ENCODE results near the gene NAALADL2. TPM values are rescaled to one million over a fixed set of nuclear protein-coding genes. Genes with fewer than 3 reads are reported as not detected.
A peak's percentile ranks its signal among the peaks of the same experiment; 100 is the strongest.

NAALADL2 gene
- total RNA-seq, 1 donor from 2014 or later: 11.5 TPM

DNA sequence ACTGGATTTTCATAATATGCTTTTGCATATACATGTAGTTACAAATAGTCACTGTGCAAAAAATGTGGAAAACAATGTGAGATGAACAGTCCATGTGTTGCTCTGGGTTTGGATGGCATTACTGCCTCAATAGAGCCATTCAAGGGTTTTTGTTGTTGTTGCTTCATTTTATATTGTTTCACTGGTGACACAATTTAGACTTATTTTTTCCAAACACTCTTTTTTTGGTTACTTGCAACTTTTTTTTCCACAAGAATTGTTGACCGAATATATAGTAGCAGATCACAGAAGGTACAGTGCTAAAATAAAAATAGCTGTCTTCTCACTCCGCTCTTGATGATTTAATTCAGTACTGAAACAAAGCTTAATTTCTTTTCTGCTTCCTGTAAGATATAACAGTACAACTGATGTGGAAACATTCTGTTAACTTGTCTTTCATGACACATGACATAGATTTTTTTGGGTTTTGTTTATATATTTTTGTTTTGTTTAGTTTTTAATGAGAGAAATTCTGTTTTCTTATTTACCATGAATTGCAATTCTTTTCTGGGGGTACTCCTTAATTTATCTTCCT, 618.6 kb downstream of the NAALADL2 start:
- H3K9me3 ChIP-seq (ENCODE audit: low read depth): no peaks in the 10 kb centered on the region
- no peaks in the 10 kb centered on the region for H3K36me3 Mint-ChIP-seq
- no peak overlapping the region for H3K9ac ChIP-seq
- H3K27me3 Mint-ChIP-seq (ENCODE audit: insufficient read depth, low read depth): no peaks in the 10 kb centered on the region
- no peak overlapping the region for H3K4me3 Mint-ChIP-seq
- DNase-seq (ENCODE audit: low spot score): no peak
- H3K79me2 ChIP-seq (ENCODE audit: low read depth): no peaks in the 10 kb centered on the region
- no peaks in the 10 kb centered on the region for H3K27me3 ChIP-seq
- no peak overlapping the region for H3K4me3 ChIP-seq
- H3F3A ChIP-seq (ENCODE audit: low read depth): no peaks in the 10 kb centered on the region
- no peaks in the 10 kb centered on the region for H3K9me3 Mint-ChIP-seq
- peaks cover 7% of the 10 kb centered on the region for H3K4me1 Mint-ChIP-seq
- peaks cover 6% of the 10 kb centered on the region for H3K4me1 ChIP-seq
- H3K4me2 ChIP-seq: no peak overlapping the region
- H3K36me3 ChIP-seq: no peaks in the 10 kb centered on the region
- TF ChIP-seq, protein P1, sequence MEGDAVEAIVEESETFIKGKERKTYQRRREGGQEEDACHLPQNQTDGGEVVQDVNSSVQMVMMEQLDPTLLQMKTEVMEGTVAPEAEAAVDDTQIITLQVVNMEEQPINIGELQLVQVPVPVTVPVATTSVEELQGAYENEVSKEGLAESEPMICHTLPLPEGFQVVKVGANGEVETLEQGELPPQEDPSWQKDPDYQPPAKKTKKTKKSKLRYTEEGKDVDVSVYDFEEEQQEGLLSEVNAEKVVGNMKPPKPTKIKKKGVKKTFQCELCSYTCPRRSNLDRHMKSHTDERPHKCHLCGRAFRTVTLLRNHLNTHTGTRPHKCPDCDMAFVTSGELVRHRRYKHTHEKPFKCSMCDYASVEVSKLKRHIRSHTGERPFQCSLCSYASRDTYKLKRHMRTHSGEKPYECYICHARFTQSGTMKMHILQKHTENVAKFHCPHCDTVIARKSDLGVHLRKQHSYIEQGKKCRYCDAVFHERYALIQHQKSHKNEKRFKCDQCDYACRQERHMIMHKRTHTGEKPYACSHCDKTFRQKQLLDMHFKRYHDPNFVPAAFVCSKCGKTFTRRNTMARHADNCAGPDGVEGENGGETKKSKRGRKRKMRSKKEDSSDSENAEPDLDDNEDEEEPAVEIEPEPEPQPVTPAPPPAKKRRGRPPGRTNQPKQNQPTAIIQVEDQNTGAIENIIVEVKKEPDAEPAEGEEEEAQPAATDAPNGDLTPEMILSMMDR (IDR thresholded peaks at IDR 0.05): no peak
- TF ChIP-seq EZH2 (IDR thresholded peaks at IDR 0.05) (no peak), EZH2phosphoT487 (IDR thresholded peaks at IDR 0.05) (no peak)
- no peak overlapping the region for H3K27ac Mint-ChIP-seq
- H2AFZ ChIP-seq (replicated peaks): peak overlapping the region; percentile 83
- H3K27ac ChIP-seq: no peak overlapping the region
- no peaks in the 10 kb centered on the region for H4K20me1 ChIP-seq (ENCODE audit: low read depth)

GRCh38 chr3:175478301-175478700, 619.2 kb downstream of the NAALADL2 start:
- H3K4me3 ChIP-seq: no peak overlapping the region
- H3F3A ChIP-seq (ENCODE audit: low read depth): no peaks in the 10 kb centered on the region
- H3K27ac ChIP-seq: no peak overlapping the region
- no peak overlapping the region for H3K4me2 ChIP-seq
- no peaks in the 10 kb centered on the region for H3K9me3 ChIP-seq (ENCODE audit: low read depth)
- Mint-ChIP-seq H3K4me3 (no peak overlapping the region), H3K36me3 (no peaks in the 10 kb centered on the region), H3K4me1 (peaks cover 7% of the 10 kb centered on the region), H3K27ac (no peak overlapping the region), H3K9me3 (no peaks in the 10 kb centered on the region), H3K27me3 (ENCODE audit: insufficient read depth, low read depth) (no peaks in the 10 kb centered on the region)
- no peak for DNase-seq (ENCODE audit: low spot score)
- H3K27me3 ChIP-seq: no peaks in the 10 kb centered on the region
- TF ChIP-seq, protein P1 (IDR thresholded peaks at IDR 0.05): no peak
- TF ChIP-seq EZH2 (IDR thresholded peaks at IDR 0.05): no peak
- TF ChIP-seq EZH2phosphoT487 (IDR thresholded peaks at IDR 0.05): no peak
- H2AFZ ChIP-seq (replicated peaks): peak overlapping the region; percentile 83
- no peaks in the 10 kb centered on the region for H4K20me1 ChIP-seq (ENCODE audit: low read depth)
- no peaks in the 10 kb centered on the region for H3K79me2 ChIP-seq (ENCODE audit: low read depth)
- no peaks in the 10 kb centered on the region for H3K36me3 ChIP-seq
- no peak overlapping the region for H3K9ac ChIP-seq
- H3K4me1 ChIP-seq: peaks cover 6% of the 10 kb centered on the region

DNA sequence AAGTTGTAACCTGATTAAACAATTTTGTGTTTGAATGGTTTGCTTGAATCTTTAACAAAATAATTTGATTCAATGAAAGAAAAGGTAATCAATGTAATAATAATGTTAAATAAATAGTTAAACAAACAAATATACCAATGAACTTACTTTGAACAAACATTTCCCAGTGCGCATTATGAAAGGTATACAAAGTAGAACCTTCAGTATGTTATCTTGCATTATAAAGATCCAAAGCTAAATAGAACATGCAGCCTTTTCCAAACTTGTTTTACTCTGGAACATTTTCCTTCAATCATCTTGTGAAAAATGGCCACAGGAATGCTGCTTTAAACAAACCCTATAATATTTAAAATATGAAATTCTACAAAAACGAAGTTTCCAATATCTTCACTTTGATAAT, 620.0 kb downstream of the NAALADL2 start:
- H3K9me3 Mint-ChIP-seq: no peaks in the 10 kb centered on the region
- Histone ChIP-seq H3K79me2 (ENCODE audit: low read depth) (no peaks in the 10 kb centered on the region), H2AFZ (replicated peaks) (no peak overlapping the region), H3K4me3 (no peak overlapping the region), H3K9ac (no peak overlapping the region), H3K4me2 (no peak overlapping the region), H3F3A (ENCODE audit: low read depth) (no peaks in the 10 kb centered on the region), H3K4me1 (peaks cover 6% of the 10 kb centered on the region), H3K27ac (no peak overlapping the region), H3K9me3 (ENCODE audit: low read depth) (no peaks in the 10 kb centered on the region), H4K20me1 (ENCODE audit: low read depth) (no peaks in the 10 kb centered on the region), H3K36me3 (no peaks in the 10 kb centered on the region), H3K27me3 (no peaks in the 10 kb centered on the region)
- H3K4me1 Mint-ChIP-seq: peaks cover 7% of the 10 kb centered on the region
- H3K27ac Mint-ChIP-seq: no peak overlapping the region
- H3K36me3 Mint-ChIP-seq: no peaks in the 10 kb centered on the region
- H3K27me3 Mint-ChIP-seq (ENCODE audit: insufficient read depth, low read depth): no peaks in the 10 kb centered on the region
- H3K4me3 Mint-ChIP-seq: no peak overlapping the region
- DNase-seq (ENCODE audit: low spot score): no peak
- TF ChIP-seq EZH2 (IDR thresholded peaks at IDR 0.05): no peak
- no peak for TF ChIP-seq EZH2phosphoT487 (IDR thresholded peaks at IDR 0.05)
- TF ChIP-seq, protein P1 (IDR thresholded peaks at IDR 0.05): no peak

All from neural progenitor cell (in vitro differentiated cells).